ENCODE measurements around the gene MRPS27. TPM values are rescaled to one million over a fixed set of nuclear protein-coding genes. Genes with fewer than 3 reads are reported as not detected.

Gene MRPS27
- total RNA-seq, 1 donor from 2014 or later = 26.0 TPM

DNA sequence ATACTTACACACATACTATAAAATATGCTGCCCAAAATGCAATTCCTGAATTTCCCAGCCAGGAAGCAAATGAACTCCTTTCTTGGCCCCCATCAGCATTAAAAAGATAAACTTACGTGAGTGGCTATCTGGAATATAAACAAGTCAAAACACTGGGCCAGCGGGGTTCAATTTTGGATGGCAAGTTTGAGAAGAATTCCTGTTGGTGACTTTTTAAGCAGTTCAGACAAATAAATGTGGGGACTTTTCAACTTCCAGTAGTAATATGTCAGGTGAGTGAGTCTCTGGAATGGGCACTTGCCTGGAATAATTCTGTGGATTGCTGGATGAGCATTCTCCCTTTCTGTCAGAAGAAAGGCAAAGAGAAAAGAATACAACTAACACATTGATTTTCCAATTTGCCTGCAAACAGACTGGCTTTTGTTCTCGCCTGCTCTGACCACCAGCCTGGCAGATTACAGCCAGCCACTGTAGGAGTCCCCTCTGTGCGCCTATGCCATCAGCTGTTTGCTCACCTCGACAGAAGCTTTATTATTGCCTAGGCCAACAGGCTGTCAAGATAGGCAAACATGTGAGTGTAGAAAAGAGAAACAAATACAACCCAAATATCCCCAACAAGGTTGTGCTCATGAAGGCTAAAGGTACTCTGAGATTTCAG, 78.6 kb downstream of the MRPS27 start:
- Mint-ChIP-seq H3K9me3 (ENCODE audit: low read depth) (no peaks in the 10 kb centered on the region), H3K27me3 (ENCODE audit: low read depth) (no peaks in the 10 kb centered on the region), H3K27ac (ENCODE audit: unreplicated experiment) (no peak overlapping the region), H3K4me3 (ENCODE audit: unreplicated experiment) (no peak overlapping the region), H3K4me1 (ENCODE audit: low read depth) (peaks cover 51% of the 10 kb centered on the region), H3K36me3 (ENCODE audit: low read depth) (peaks cover 2% of the 10 kb centered on the region)
- TF ChIP-seq, protein P1, sequence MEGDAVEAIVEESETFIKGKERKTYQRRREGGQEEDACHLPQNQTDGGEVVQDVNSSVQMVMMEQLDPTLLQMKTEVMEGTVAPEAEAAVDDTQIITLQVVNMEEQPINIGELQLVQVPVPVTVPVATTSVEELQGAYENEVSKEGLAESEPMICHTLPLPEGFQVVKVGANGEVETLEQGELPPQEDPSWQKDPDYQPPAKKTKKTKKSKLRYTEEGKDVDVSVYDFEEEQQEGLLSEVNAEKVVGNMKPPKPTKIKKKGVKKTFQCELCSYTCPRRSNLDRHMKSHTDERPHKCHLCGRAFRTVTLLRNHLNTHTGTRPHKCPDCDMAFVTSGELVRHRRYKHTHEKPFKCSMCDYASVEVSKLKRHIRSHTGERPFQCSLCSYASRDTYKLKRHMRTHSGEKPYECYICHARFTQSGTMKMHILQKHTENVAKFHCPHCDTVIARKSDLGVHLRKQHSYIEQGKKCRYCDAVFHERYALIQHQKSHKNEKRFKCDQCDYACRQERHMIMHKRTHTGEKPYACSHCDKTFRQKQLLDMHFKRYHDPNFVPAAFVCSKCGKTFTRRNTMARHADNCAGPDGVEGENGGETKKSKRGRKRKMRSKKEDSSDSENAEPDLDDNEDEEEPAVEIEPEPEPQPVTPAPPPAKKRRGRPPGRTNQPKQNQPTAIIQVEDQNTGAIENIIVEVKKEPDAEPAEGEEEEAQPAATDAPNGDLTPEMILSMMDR (IDR thresholded peaks at IDR 0.05) = no peak
- no peak for DNase-seq (ENCODE audit: low spot score)

DNA sequence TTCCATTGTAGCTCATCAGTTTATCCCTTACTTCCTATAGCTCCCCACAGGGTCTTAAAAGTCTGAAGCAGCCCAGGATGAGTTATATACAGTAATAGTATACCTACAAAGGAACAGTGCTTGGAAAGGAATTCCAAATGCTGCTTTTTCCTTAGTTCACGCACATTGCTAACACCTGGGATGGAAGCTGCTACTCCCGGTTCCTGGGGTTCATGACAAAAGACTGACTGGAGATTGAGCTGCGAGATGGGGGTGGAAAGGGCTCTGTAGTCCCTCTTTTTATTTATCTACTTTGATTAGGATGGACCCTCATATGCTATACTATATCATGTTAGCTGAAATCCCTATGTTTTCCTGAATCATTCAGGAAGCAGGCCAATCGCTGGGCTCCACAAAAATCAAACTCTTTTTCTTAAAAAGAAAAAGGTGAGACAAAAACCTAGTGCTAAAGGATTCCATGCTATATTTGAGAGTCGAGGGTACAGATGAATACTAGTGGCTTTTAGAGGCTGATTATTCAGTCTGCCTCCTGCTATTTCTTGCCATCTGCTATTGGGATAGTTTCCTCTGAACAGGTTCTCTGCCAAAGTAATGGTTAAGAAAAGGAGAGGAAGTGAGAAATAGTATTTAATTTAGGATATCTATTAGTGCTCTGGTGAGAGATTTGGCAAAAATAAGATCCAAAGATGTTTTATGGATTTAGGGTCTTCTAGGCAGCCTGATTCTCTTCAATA, 81.2 kb downstream of the MRPS27 start:
- Mint-ChIP-seq H3K4me3 (ENCODE audit: unreplicated experiment) (no peak overlapping the region), H3K36me3 (ENCODE audit: low read depth) (peaks cover 2% of the 10 kb centered on the region), H3K27me3 (ENCODE audit: low read depth) (no peaks in the 10 kb centered on the region), H3K27ac (ENCODE audit: unreplicated experiment) (peak overlapping the region; percentile 69), H3K9me3 (ENCODE audit: low read depth) (no peaks in the 10 kb centered on the region), H3K4me1 (ENCODE audit: low read depth) (peaks cover 49% of the 10 kb centered on the region)
- no peak for DNase-seq (ENCODE audit: low spot score)
- TF ChIP-seq, protein P1 (IDR thresholded peaks at IDR 0.05) = no peak

DNA sequence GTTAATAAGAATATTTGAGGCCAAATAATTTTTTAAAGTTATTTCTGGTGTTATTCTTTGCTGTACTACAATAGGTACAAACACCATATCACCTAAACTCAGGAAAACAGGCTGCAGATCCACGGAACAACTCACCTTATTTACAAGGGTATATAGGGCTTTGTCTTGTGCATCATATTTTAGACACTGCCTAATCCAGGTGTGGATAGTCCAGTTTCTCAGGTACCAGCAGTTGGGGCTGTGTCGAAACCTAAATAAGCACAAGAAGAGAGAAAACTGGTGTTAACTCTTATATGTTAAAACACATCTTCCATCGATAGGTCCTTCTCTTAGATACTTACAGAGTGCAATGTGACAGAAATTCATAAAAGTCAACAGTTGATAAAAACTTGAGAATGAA, 82.2 kb downstream of the MRPS27 start:
- TF ChIP-seq, protein P1 (IDR thresholded peaks at IDR 0.05) = no peak
- Mint-ChIP-seq H3K4me3 (ENCODE audit: unreplicated experiment) (no peak overlapping the region), H3K9me3 (ENCODE audit: low read depth) (no peaks in the 10 kb centered on the region), H3K36me3 (ENCODE audit: low read depth) (peaks cover 2% of the 10 kb centered on the region), H3K27me3 (ENCODE audit: low read depth) (no peaks in the 10 kb centered on the region), H3K4me1 (ENCODE audit: low read depth) (peaks cover 49% of the 10 kb centered on the region), H3K27ac (ENCODE audit: unreplicated experiment) (peak overlapping the region; percentile 69)
- no peak for DNase-seq (ENCODE audit: low spot score)

DNA sequence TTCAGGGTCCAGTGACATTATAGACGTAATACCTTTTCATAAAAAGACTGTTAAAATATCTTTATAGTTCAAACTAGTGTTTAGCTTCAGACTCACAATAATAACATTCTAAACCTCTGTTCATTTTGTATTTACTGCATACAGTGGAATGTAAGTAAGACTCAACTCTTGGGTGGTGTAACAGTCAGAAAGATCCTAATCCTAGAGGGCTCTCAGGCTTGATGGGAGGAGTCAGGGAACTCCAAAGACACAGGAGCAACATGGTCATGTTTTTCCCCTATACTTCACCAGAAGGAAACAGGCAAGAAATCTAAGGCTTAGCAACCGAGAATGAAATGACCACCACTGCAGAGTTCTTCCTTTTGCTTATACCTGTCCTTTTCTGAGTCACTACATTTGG, 82.6 kb downstream of the MRPS27 start:
- H3K4me1 Mint-ChIP-seq (ENCODE audit: low read depth) = peaks cover 52% of the 10 kb centered on the region
- H3K36me3 Mint-ChIP-seq (ENCODE audit: low read depth) = peaks cover 2% of the 10 kb centered on the region
- H3K4me3 Mint-ChIP-seq (ENCODE audit: unreplicated experiment) = no peak overlapping the region
- H3K27ac Mint-ChIP-seq (ENCODE audit: unreplicated experiment) = peak overlapping the region; percentile 66
- H3K27me3 Mint-ChIP-seq (ENCODE audit: low read depth) = no peaks in the 10 kb centered on the region
- TF ChIP-seq, protein P1 (IDR thresholded peaks at IDR 0.05) = no peak
- DNase-seq (ENCODE audit: low spot score) = no peak
- no peaks in the 10 kb centered on the region for H3K9me3 Mint-ChIP-seq (ENCODE audit: low read depth)

DNA sequence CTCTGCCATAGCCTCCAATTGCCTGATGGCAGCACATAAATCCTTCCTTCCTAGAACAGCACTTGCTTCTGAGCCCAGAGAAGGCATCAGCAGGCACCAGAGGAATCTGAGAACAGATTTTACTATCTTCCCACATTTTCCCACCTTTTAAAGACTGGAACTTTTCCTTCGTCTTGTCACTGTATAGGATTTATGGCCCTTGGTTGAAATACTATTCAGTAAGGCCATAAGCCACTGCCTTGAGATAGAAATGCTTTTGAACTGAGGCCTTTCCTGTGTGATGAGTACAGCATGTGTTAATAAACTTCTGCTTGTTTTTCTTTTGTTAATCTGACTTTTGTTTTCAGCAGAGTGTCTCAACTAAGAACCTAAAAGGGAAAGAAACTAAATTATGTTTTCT, 84.3 kb downstream of the MRPS27 start:
- peak overlapping the region; percentile 53 for H3K27ac Mint-ChIP-seq (ENCODE audit: unreplicated experiment)
- no peak for DNase-seq (ENCODE audit: low spot score)
- no peak overlapping the region for H3K4me3 Mint-ChIP-seq (ENCODE audit: unreplicated experiment)
- H3K9me3 Mint-ChIP-seq (ENCODE audit: low read depth) = no peaks in the 10 kb centered on the region
- H3K27me3 Mint-ChIP-seq (ENCODE audit: low read depth) = no peaks in the 10 kb centered on the region
- H3K36me3 Mint-ChIP-seq (ENCODE audit: low read depth) = peaks cover 5% of the 10 kb centered on the region
- TF ChIP-seq, protein P1 (IDR thresholded peaks at IDR 0.05) = no peak
- H3K4me1 Mint-ChIP-seq (ENCODE audit: low read depth) = peaks cover 57% of the 10 kb centered on the region

Data from chondrocyte (in vitro differentiated cells).